IPS-20b (cell line): ENCODE measurements around the gene CENPP.

ENCODE experiments used
- H3K27ac ChIP-seq: one replicate; pipeline ENCODE4 v1.5.1; 2013; ENCODE audit warnings: low read length
- H3K27me3 ChIP-seq: 2 replicates; pipeline ENCODE4 v1.6.1; 2013; ENCODE audit warnings: mild to moderate bottlenecking, low read length, inconsistent platforms; ENCODE audit not compliant: insufficient read depth
- H3K36me3 ChIP-seq: 2 replicates; pipeline ENCODE4 v1.6.1; 2013; ENCODE audit warnings: low read depth, mild to moderate bottlenecking, inconsistent platforms, low read length, moderate library complexity; ENCODE audit not compliant: insufficient read depth
- H3K4me1 ChIP-seq: 2 replicates; pipeline ENCODE4 v1.6.1; 2013; ENCODE audit warnings: mild to moderate bottlenecking, control low read depth, inconsistent platforms, low read length, moderate library complexity; ENCODE audit not compliant: insufficient read depth
- H3K4me3 ChIP-seq: 2 replicates; pipeline ENCODE4 v1.5.1; 2013; ENCODE audit warnings: mild to moderate bottlenecking, low read length, inconsistent platforms
- H3K9ac ChIP-seq: 2 replicates; pipeline ENCODE4 v1.6.1; 2013; ENCODE audit warnings: low read depth, mild to moderate bottlenecking, inconsistent platforms, low read length, moderate library complexity
- H3K9me3 ChIP-seq: 2 replicates; pipeline ENCODE4 v1.6.1; 2013; ENCODE audit warnings: mild to moderate bottlenecking, low read depth, low read length, inconsistent platforms; ENCODE audit not compliant: insufficient read depth

The CENPP gene

DNA sequence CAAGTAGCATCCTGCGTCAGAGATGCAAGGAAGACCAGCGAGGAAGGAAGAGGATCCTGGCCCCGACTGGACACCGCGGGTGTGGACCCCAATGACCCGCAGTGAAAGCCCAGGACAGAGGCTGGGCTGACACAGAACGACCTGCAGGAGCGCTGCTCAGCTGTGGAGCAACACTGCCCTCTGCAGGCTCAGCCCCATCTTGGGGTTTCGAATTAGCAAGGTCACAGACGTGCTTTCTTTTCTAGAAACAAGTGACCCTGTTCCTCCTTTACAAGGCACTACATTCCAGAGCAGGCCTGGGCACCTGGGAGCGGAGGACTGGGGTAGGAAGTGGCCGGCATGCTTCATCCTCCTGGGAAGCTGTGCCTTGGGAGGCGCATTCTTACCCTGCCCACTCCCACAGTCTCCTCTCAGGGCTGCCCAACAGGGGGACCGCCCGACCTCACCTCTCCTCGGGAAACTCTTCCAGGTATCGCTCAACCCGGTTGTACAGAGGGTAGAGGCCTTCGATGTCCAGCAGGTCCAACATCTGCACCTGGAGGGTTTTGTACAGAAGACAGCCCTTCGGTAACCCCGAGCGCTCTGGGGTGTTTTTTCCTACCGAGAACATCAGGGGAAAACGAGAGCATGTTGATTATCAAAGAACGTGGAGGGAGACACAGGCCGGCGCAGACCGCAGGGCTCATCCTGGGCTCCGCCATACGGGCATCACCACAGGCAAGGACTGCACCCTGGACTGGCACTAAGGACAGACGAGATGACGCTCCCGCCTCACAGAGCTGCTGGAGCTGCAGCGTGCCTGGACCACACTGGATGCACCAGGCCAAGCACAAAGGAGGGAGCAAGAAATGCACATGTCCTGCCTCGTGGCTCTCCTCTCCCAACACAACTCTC lies 309.2 kb downstream of the CENPP start:
- no peaks in the 10 kb centered on the region for H3K27me3 ChIP-seq
- no peaks in the 10 kb centered on the region for H3K4me1 ChIP-seq
- no peak overlapping the region for H3K9ac ChIP-seq
- peaks cover 55% of the 10 kb centered on the region for H3K36me3 ChIP-seq
- no peak overlapping the region for H3K27ac ChIP-seq
- H3K9me3 ChIP-seq: no peaks in the 10 kb centered on the region
- no peak overlapping the region for H3K4me3 ChIP-seq

DNA sequence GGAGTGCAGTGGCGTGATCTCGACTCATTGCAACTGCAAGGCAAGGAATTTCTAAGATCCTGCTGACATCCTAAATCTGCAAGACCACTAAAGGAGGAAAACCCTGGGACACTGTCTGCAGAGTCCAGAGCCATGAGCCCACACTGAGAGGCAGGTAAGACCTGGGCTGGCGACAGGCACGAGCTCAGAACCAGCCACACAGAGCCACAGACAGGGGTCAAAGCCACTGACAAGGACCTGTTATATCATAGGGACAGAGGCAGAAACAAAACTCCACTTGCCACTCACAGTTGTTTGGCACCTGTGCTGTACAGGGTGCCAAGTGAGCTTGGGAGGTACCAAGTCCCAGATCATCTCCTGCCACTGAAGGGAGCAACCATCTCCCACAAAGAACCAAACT lies 310.0 kb downstream of the CENPP start:
- H3K9me3 ChIP-seq: no peaks in the 10 kb centered on the region
- no peaks in the 10 kb centered on the region for H3K4me1 ChIP-seq
- peaks cover 60% of the 10 kb centered on the region for H3K36me3 ChIP-seq
- no peak overlapping the region for H3K27ac ChIP-seq
- no peaks in the 10 kb centered on the region for H3K27me3 ChIP-seq
- no peak overlapping the region for H3K9ac ChIP-seq
- no peak overlapping the region for H3K4me3 ChIP-seq

DNA sequence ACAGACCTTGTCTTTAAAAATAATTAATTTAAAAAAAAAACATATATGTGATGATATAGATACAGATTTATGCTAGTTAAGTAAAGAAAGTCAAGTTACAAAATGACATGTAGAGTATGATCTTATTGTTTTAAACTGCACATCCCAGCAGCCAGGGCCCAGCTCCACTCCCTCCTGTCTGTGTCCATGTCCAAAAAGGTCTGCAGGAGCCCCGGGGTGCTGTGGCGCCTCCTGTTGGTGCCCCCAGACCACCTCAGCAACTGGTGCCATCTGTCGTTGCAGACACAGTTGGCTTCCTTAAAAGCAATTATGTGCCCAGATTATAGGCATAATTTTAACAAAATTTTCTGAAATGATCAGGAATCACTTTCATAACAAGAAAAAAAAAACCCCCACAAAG lies 310.9 kb downstream of the CENPP start:
- H3K9ac ChIP-seq: no peak overlapping the region
- H3K9me3 ChIP-seq: no peaks in the 10 kb centered on the region
- no peaks in the 10 kb centered on the region for H3K4me1 ChIP-seq
- peaks cover 59% of the 10 kb centered on the region for H3K36me3 ChIP-seq
- H3K27me3 ChIP-seq: no peaks in the 10 kb centered on the region
- no peak overlapping the region for H3K4me3 ChIP-seq
- no peak overlapping the region for H3K27ac ChIP-seq

DNA sequence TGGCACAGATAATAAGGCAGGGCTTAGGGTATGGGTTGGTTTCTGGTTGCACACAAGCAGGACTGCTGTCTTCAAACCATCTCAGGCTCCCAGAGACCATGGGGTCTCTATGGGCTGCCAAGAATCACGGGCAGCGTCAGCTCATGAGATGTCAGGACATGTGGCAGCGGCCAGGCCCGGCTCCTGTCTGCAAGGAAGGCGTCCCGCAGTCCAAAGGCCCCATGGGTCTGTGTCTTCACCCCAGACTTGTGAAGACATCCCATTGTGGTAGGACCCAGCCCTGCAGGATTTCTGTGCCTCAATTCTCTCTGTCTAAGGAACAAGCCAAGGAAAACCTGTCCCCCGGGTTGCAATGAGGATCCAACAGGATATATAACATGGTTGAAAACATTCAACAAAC lies 311.6 kb downstream of the CENPP start:
- Histone ChIP-seq H3K27ac (no peak overlapping the region), H3K4me1 (no peaks in the 10 kb centered on the region), H3K27me3 (no peaks in the 10 kb centered on the region), H3K9me3 (no peaks in the 10 kb centered on the region), H3K4me3 (no peak overlapping the region), H3K36me3 (peaks cover 53% of the 10 kb centered on the region), H3K9ac (no peak overlapping the region)

DNA sequence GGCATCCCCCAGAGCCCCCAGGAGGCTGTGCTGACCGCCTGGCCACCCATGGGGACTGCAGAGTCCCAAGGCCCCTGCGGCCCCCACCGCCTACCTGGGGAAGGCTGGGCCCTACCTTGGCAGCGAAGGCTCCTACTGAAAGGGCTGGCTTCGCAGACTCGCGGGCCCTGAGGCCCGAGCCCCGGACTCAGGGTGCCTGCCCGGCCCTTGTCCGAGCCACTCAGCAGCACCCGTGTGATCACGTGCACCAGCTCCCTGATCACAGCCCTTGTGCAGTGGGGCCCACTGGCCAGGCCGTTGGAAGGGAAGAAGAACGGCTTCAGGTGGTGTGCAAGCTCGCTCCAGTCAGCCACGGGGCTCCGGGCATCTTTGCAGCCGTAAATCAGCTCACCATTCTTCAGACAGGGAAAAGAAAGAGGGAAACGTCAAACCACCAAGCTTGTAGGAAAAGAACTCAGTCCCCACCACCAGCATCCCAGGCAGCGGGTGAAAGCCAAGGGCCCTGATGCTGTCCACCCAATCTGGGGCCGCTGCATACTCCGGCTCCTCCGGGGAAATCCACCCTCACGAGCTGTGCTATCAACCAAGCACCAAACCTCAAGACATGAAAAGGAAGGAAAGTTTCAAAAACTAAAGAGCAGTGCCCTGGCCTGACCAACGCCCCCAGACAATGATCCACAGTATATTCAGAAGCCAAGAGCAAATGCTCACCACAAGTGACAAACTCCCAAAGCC lies 312.3 kb downstream of the CENPP start:
- Histone ChIP-seq H3K36me3 (peaks cover 54% of the 10 kb centered on the region), H3K9ac (no peak overlapping the region), H3K27me3 (no peaks in the 10 kb centered on the region), H3K9me3 (no peaks in the 10 kb centered on the region), H3K4me1 (no peaks in the 10 kb centered on the region), H3K27ac (no peak overlapping the region), H3K4me3 (no peak overlapping the region)

DNA sequence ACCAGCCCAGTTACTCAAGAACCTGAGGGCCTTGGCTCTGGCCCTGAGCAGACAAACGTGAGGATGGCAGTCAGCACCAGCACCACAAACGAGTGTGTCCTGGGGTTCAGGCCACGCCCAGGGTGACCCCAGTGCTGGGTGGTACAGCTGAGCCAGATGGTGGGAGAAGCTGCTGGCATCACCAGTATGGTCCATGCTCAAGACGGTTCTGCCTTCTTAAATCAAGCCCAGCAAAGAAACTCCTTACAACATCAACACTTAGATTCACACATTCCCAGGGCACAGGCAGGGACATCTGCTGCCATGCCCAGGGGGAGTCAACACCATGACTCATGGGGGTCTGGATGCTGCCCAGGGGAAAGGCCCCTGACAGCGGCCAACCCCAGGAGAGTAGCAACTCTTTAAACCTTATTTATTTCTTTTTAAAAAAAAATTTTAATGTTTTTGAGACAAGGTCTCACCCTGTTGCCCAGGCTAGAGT lies 312.9 kb downstream of the CENPP start:
- H3K9ac ChIP-seq: no peak overlapping the region
- no peaks in the 10 kb centered on the region for H3K27me3 ChIP-seq
- H3K36me3 ChIP-seq: peaks cover 54% of the 10 kb centered on the region
- H3K27ac ChIP-seq: no peak overlapping the region
- no peaks in the 10 kb centered on the region for H3K9me3 ChIP-seq
- no peaks in the 10 kb centered on the region for H3K4me1 ChIP-seq
- no peak overlapping the region for H3K4me3 ChIP-seq

DNA sequence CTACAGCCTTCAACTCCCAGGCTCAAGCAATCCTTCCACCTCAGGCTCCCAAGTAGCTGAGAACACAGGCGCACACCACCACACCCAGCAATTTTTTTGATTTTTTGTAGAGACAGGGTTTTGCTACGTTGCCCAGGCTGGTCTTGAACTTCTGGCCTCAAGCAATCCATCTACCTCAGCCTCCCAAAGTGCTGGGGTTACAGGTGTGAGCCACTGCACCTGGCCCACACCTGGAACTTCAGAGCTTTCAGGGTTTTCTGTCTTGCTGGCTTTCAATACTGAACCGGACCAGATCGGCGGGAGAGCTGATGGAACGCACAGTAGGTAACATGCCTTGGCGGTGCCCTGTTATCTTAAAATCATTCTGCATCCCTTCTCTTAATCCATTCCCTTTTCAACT lies 313.4 kb downstream of the CENPP start:
- no peak overlapping the region for H3K27ac ChIP-seq
- H3K9me3 ChIP-seq: no peaks in the 10 kb centered on the region
- no peaks in the 10 kb centered on the region for H3K4me1 ChIP-seq
- no peaks in the 10 kb centered on the region for H3K27me3 ChIP-seq
- H3K4me3 ChIP-seq: no peak overlapping the region
- H3K36me3 ChIP-seq: peaks cover 54% of the 10 kb centered on the region
- no peak overlapping the region for H3K9ac ChIP-seq

DNA sequence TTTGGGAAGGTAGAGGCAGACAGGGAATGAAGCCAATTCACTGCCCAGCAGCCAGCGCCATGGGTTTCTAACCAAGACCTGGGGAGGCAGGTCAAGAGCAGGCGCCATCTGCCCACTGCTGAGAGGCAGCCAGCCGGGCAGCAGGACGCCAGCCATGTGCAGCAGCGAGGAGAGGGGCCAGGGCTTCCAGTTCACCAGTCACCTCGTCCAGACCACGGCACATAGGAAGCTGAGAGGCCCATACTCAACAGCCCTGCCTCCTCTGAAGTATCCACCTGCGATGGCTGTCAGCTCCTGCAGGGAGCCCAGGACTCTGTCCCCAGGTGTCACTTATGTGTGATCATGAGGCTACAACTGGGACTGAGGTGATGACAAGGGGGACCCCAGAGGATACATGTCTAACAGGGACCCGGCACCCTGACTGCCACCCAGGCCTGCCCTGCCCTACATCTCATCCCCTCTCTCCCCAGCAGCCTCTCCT lies 314.1 kb downstream of the CENPP start:
- H3K9me3 ChIP-seq: no peaks in the 10 kb centered on the region
- no peaks in the 10 kb centered on the region for H3K27me3 ChIP-seq
- H3K4me3 ChIP-seq: no peak overlapping the region
- no peak overlapping the region for H3K9ac ChIP-seq
- H3K36me3 ChIP-seq: peaks cover 57% of the 10 kb centered on the region
- H3K27ac ChIP-seq: no peak overlapping the region
- no peaks in the 10 kb centered on the region for H3K4me1 ChIP-seq

DNA sequence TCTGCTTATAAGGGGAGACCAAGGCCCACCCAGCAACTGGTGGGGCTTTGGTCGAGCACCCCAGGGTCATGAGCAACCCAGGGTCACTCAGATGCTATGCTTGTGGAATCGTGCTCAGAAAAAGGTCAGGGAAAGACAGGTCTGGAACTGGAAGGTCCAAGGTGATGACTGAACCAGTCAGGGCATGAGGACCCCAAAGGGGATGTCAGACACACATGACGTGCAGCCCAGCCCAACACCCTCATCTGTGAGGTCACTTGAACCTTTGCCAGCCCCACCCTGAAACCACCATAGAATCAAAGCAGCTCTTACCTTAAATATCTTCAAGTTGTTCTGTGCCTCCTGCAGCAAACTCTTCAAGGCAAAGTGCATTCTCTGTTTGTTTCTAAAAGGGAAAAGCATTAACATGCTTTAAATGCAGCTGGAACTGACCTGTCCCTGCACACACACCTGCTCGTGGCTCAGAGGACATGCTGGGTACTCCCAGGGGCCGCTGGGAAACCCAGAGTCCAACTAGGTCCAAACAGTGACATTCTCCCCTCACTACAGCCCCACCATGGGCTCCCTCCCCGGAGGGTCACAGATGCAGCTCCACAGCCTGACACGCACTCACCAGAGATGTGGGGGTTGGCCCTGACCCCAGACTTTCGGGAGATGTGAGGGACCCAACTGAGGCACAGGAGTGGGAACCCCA lies 314.8 kb downstream of the CENPP start:
- Histone ChIP-seq H3K4me3 (no peak overlapping the region), H3K27me3 (no peaks in the 10 kb centered on the region), H3K9me3 (no peaks in the 10 kb centered on the region), H3K4me1 (no peaks in the 10 kb centered on the region), H3K9ac (no peak overlapping the region), H3K36me3 (peaks cover 60% of the 10 kb centered on the region), H3K27ac (no peak overlapping the region)

DNA sequence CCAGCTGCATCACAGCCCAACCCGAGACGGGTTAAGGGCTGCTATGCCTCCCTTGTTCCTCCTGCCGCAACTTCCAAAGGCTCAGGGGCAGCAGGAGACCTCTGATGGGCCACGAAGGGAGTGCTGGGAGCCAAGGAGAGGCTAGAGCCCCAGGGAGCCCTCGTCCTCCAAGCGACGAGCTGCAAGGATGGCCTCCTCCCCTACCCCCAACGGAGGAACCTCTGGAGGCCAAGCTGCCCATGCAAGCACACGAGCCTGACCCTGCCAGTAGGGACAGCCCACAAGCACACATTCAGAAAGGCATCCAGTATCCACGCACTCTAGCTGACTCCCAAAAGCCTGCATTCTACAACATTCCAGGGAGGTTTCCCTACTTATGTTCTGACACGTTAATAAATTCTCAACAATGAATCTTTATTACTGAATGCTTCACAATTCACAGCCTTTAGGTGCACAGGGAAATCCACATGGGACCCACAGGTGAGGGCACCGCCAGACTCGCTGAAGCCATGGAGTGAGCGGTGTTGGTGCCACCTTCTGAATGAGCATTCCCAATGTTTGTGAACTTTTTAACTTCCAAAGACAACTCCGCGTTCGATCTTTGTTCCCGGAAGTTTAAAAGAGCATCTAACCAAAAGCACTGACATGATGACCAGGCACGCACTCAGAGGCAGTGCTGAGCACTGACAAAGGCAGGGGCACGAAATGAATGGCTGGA lies 315.5 kb downstream of the CENPP start:
- Histone ChIP-seq H3K9ac (no peak overlapping the region), H3K27ac (no peak overlapping the region), H3K4me3 (no peak overlapping the region), H3K4me1 (no peaks in the 10 kb centered on the region), H3K36me3 (peaks cover 55% of the 10 kb centered on the region), H3K9me3 (no peaks in the 10 kb centered on the region), H3K27me3 (no peaks in the 10 kb centered on the region)

DNA sequence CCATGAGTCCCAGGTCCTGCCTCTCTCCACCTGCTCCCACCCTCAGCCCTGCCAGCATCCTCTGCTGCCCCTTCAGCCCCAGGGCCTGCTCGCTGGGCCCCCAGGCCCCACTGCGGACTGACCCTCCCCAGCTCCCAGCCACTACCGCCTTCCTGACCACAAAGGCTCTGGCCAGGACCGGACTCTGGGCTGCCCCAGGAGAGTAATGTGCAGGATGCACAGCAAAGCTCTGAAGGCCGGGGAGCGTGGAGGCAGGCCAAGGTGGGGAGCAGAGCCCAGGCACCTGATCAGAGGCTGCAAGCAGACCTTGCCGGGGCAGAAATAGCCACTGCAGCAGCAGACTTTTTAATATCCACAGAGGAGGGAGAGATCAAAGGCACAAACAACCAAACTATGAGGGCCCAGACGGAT lies 316.3 kb downstream of the CENPP start:
- Histone ChIP-seq H3K27ac (no peak overlapping the region), H3K4me1 (no peaks in the 10 kb centered on the region), H3K27me3 (no peaks in the 10 kb centered on the region), H3K4me3 (no peak overlapping the region), H3K9me3 (no peaks in the 10 kb centered on the region), H3K36me3 (peaks cover 53% of the 10 kb centered on the region), H3K9ac (no peak overlapping the region)
